ENCODE measurements around the gene KIF26B. TPM values are rescaled to one million over a fixed set of nuclear protein-coding genes. Genes with fewer than 3 reads are reported as not detected.

KIF26B gene
- total RNA-seq, 1 experiment from 2014 or later, result 1.6 TPM

GRCh38 chr1:245611251-245611650 is 456.5 kb downstream of the KIF26B start:
- intact Hi-C loops (cut with micrococcal nuclease), result no loop called here
- TF ChIP-seq CTCF (IDR thresholded peaks at IDR 0.05; ENCODE audit: unreplicated experiment), result no peak
- no peak overlapping the region for H3K27ac Mint-ChIP-seq (ENCODE audit: low read depth, unreplicated experiment)
- BruUV-seq (replicated peaks), result no TSS peak
- no peaks in the 10 kb centered on the region for H3K9me3 Mint-ChIP-seq (ENCODE audit: unreplicated experiment)
- peaks cover 11% of the 10 kb centered on the region for H3K27me3 Mint-ChIP-seq (ENCODE audit: insufficient read depth, unreplicated experiment)
- ChIA-PET CTCF (interaction anchor here (0.5 kb wide), 1 partner anchor 226 kb away, joined by 3 read pairs; no protein-coding TSS in a partner anchor), POLR2A (interaction anchor here (0.6 kb wide), 2 partner anchors 473 to 747 kb away, joined by 4 to 5 read pairs; partner anchors contain the start of gene HNRNPU)
- H3K36me3 Mint-ChIP-seq (ENCODE audit: insufficient read depth, unreplicated experiment), result no peaks in the 10 kb centered on the region
- no peak overlapping the region for H3K4me3 Mint-ChIP-seq (ENCODE audit: unreplicated experiment)
- no peak for DNase-seq (ENCODE audit: unreplicated experiment)
- H3K4me1 Mint-ChIP-seq (ENCODE audit: insufficient read depth, unreplicated experiment), result peaks cover 8% of the 10 kb centered on the region

- no peak for TF ChIP-seq CTCF (IDR thresholded peaks at IDR 0.05; ENCODE audit: unreplicated experiment)
- Mint-ChIP-seq H3K27ac (ENCODE audit: low read depth, unreplicated experiment) (no peak overlapping the region), H3K36me3 (ENCODE audit: insufficient read depth, unreplicated experiment) (no peaks in the 10 kb centered on the region), H3K27me3 (ENCODE audit: insufficient read depth, unreplicated experiment) (peaks cover 15% of the 10 kb centered on the region), H3K4me1 (ENCODE audit: insufficient read depth, unreplicated experiment) (peaks cover 8% of the 10 kb centered on the region), H3K9me3 (ENCODE audit: unreplicated experiment) (no peaks in the 10 kb centered on the region), H3K4me3 (ENCODE audit: unreplicated experiment) (no peak overlapping the region)
- no TSS peak for BruUV-seq (replicated peaks)
- ChIA-PET CTCF (interaction anchor here (0.9 kb wide), 1 partner anchor 63 kb away, joined by 3 read pairs; no protein-coding TSS in a partner anchor), POLR2A (no interaction called here)
- intact Hi-C loops (cut with micrococcal nuclease), result no loop called here
- no peak for DNase-seq (ENCODE audit: unreplicated experiment)
Observed at GRCh38 chr1:245614476-245614875, 459.7 kb downstream of the KIF26B start.

- Mint-ChIP-seq H3K9me3 (ENCODE audit: unreplicated experiment) (no peaks in the 10 kb centered on the region), H3K36me3 (ENCODE audit: insufficient read depth, unreplicated experiment) (no peaks in the 10 kb centered on the region), H3K4me1 (ENCODE audit: insufficient read depth, unreplicated experiment) (peaks cover 8% of the 10 kb centered on the region), H3K27me3 (ENCODE audit: insufficient read depth, unreplicated experiment) (peaks cover 14% of the 10 kb centered on the region), H3K27ac (ENCODE audit: low read depth, unreplicated experiment) (no peak overlapping the region), H3K4me3 (ENCODE audit: unreplicated experiment) (no peak overlapping the region)
- POLR2A ChIA-PET, result no interaction called here
- no peak for TF ChIP-seq CTCF (IDR thresholded peaks at IDR 0.05; ENCODE audit: unreplicated experiment)
- CTCF ChIA-PET, result no interaction called here
- DNase-seq (ENCODE audit: unreplicated experiment), result no peak
- BruUV-seq (replicated peaks), result no TSS peak
- intact Hi-C loops (cut with micrococcal nuclease), result no loop called here
Observed at GRCh38 chr1:245615001-245615400, 460.2 kb downstream of the KIF26B start.

GRCh38 chr1:245621589-245621988 is 466.8 kb downstream of the KIF26B start:
- no peaks in the 10 kb centered on the region for H3K9me3 Mint-ChIP-seq (ENCODE audit: unreplicated experiment)
- H3K36me3 Mint-ChIP-seq (ENCODE audit: insufficient read depth, unreplicated experiment), result no peaks in the 10 kb centered on the region
- intact Hi-C loops (cut with micrococcal nuclease), result no loop called here
- no peak overlapping the region for H3K27ac Mint-ChIP-seq (ENCODE audit: low read depth, unreplicated experiment)
- POLR2A ChIA-PET, result interaction anchor here (1.4 to 1.9 kb wide), 2 partner anchors 11 to 18 kb away, joined by 3 to 4 read pairs; no protein-coding TSS in a partner anchor
- no TSS peak for BruUV-seq (replicated peaks)
- H3K4me1 Mint-ChIP-seq (ENCODE audit: insufficient read depth, unreplicated experiment), result peaks cover 11% of the 10 kb centered on the region
- peaks cover 21% of the 10 kb centered on the region for H3K27me3 Mint-ChIP-seq (ENCODE audit: insufficient read depth, unreplicated experiment)
- DNase-seq (ENCODE audit: unreplicated experiment), result peak; percentile 90
- CTCF ChIA-PET, result no interaction called here
- TF ChIP-seq CTCF (IDR thresholded peaks at IDR 0.05; ENCODE audit: unreplicated experiment), result no peak
- no peak overlapping the region for H3K4me3 Mint-ChIP-seq (ENCODE audit: unreplicated experiment)
